GM12878 (cell line): ENCODE results near the gene CASK. TPM values are rescaled to one million over a fixed set of nuclear protein-coding genes. Genes with fewer than 3 reads are reported as not detected.

ENCODE experiments used
- ATAC-seq: fragments of 200-7000 bp; cut with Tn5 transposase; 3 replicates; pipeline ENCODE4 v1.9.1; 2020; ENCODE audit warnings: mild to moderate bottlenecking, moderate library complexity
- BruUV-seq: library from RNA; stranded (reverse); fragments of 400-500 nt; replicated peaks from 2 replicates; lab custom pipeline; 2021; lab: Mats Ljungman, UMichigan
- CTCF ChIA-PET: fragments of 300-600 bp; sonication (Branson Sonifier 250); formaldehyde crosslinking; extraction: SDS; loops from one replicate; lab custom pipeline; 2021; ENCODE audit warnings: inconsistent platforms; lab: Yijun Ruan, JAX
- POLR2A ChIA-PET: fragments of 350-600 bp; formaldehyde crosslinking; extraction: SDS; loops from one replicate; lab custom pipeline; 2021; ENCODE audit warnings: inconsistent platforms; lab: Charles Lee
- RAD21 ChIA-PET: fragments of 300-600 bp; sonication (Branson Sonifier 250); formaldehyde crosslinking; loops from one replicate; lab custom pipeline; 2023; ENCODE audit warnings: antibody characterized with exemption; ENCODE audit not compliant: unreplicated experiment; lab: Charles Lee
- SMC1A ChIA-PET: fragments of 300-600 bp; sonication (Branson Sonifier 250); formaldehyde crosslinking; loops from one replicate; lab custom pipeline; 2023; ENCODE audit not compliant: unreplicated experiment, uncharacterized antibody; lab: Charles Lee
- DNase-seq: peaks from one replicate; pipeline ENCODE4 v3.0.0-alpha.2; 2011; ENCODE audit warnings: low read depth, low spot score
- FAIRE-seq: peaks from 3 replicates; lab custom pipeline; 2011; peaks lifted over from hg19 to GRCh38; lab: Jason Lieb, UNC
- H2AFZ ChIP-seq: 2 replicates; pipeline ENCODE4 v1.6.0; 2011; ENCODE audit warnings: low read depth, low read length, control low read depth; ENCODE audit not compliant: control insufficient read depth
- H3K27ac ChIP-seq: 2 replicates; pipeline ENCODE4 v1.5.1; 2011; ENCODE audit warnings: control low read depth; ENCODE audit not compliant: control insufficient read depth, insufficient read depth
- H3K27me3 ChIP-seq, 2 experiments: replicated peaks in 1 of 2; 2 replicates each; pipeline versions ENCODE4 v1.6.0 to v1.6.1; 2011; ENCODE audit warnings: low read length in 1 of 2; ENCODE audit not compliant: control insufficient read depth in 2 of 2, insufficient read depth in 2 of 2
- H3K36me3 ChIP-seq, 2 experiments: 2 replicates each; pipeline ENCODE4 v1.5.1; 2011; ENCODE audit warnings: low read length in 1 of 2; ENCODE audit not compliant: control insufficient read depth in 2 of 2, insufficient read depth in 2 of 2
- H3K4me1 ChIP-seq: 2 replicates; pipeline ENCODE4 v1.6.1; 2011; ENCODE audit warnings: mild to moderate bottlenecking, low read length, moderate library complexity, mixed read lengths; ENCODE audit not compliant: control insufficient read depth, insufficient read depth
- H3K4me2 ChIP-seq: 2 replicates; pipeline ENCODE4 v1.6.0; 2011; ENCODE audit warnings: control low read depth; ENCODE audit not compliant: control insufficient read depth, insufficient read depth
- H3K4me3 ChIP-seq: fragments of 200-600 bp; sonication (generic); 2 replicates; pipeline ENCODE4 v1.5.1; 2016
- H3K79me2 ChIP-seq: 2 replicates; pipeline ENCODE4 v1.6.0; 2011; ENCODE audit warnings: low read length; ENCODE audit not compliant: control insufficient read depth, insufficient read depth
- H3K9ac ChIP-seq: 2 replicates; pipeline ENCODE4 v1.8.0; 2011; ENCODE audit warnings: low read length, control low read depth, mixed read lengths; ENCODE audit not compliant: control insufficient read depth, insufficient read depth
- H3K9me3 ChIP-seq: replicated peaks from 3 replicates; pipeline ENCODE4 v1.5.1; 2011; ENCODE audit warnings: mild to moderate bottlenecking, low read length; ENCODE audit not compliant: control insufficient read depth, insufficient read depth
- H4K20me1 ChIP-seq: 2 replicates; pipeline ENCODE4 v1.6.0; 2011; ENCODE audit not compliant: control insufficient read depth, insufficient read depth
- ATF3 ChIP-seq: IDR thresholded peaks from 2 replicates; pipeline ENCODE4 v1.6.1; 2011; ENCODE audit warnings: low read depth, mild to moderate bottlenecking, low read length, moderate library complexity, borderline replicate concordance; ENCODE audit errors: extremely low read depth
- BACH1 ChIP-seq: fragments of 450-650 bp; IDR thresholded peaks from 2 replicates; pipeline ENCODE4 v1.6.1; 2017; ENCODE audit warnings: mild to moderate bottlenecking, borderline replicate concordance
- CBX3 ChIP-seq: fragments of 200-600 bp; sonication (generic); IDR thresholded peaks from 2 replicates; pipeline ENCODE4 v1.6.1; 2016; ENCODE audit warnings: low read depth, borderline replicate concordance
- FOXK2 ChIP-seq: fragments of 450-650 bp; IDR thresholded peaks from 2 replicates; pipeline ENCODE4 v1.6.1; 2017; ENCODE audit warnings: mild to moderate bottlenecking, moderate library complexity
- IKZF2 ChIP-seq, 2 experiments: fragments of 450-650 bp; IDR thresholded peaks; 2 replicates each; pipeline ENCODE4 v1.6.1; 2017; ENCODE audit warnings: mild to moderate bottlenecking in 2 of 2, moderate library complexity in 2 of 2
- MTA3 ChIP-seq: IDR thresholded peaks from 2 replicates; pipeline ENCODE4 v1.6.1; 2012; ENCODE audit warnings: low read length, inconsistent platforms, borderline replicate concordance
- PKNOX1 ChIP-seq: fragments of 450-650 bp; IDR thresholded peaks from 2 replicates; pipeline ENCODE4 v1.6.1; 2016; ENCODE audit warnings: mild to moderate bottlenecking
- RELB ChIP-seq: fragments of 450-650 bp; IDR thresholded peaks from 2 replicates; pipeline ENCODE4 v1.6.1; 2017; ENCODE audit warnings: low read depth, mild to moderate bottlenecking, moderate library complexity
- STAT3 ChIP-seq: IDR thresholded peaks from 2 replicates; pipeline ENCODE4 v1.6.1; 2011; ENCODE audit warnings: low read depth, low read length, improper control_type of control experiment
- TCF3 ChIP-seq: IDR thresholded peaks from 2 replicates; pipeline ENCODE4 v1.6.1; 2012; ENCODE audit warnings: low read depth, mild to moderate bottlenecking, low read length, borderline replicate concordance; ENCODE audit not compliant: insufficient read depth
- ZNF24 ChIP-seq: fragments of 450-650 bp; IDR thresholded peaks from 2 replicates; pipeline ENCODE4 v1.6.1; 2017; ENCODE audit warnings: antibody characterized with exemption, mild to moderate bottlenecking
- ZNF592 ChIP-seq: fragments of 450-650 bp; IDR thresholded peaks from 2 replicates; pipeline ENCODE4 v1.6.1; 2017; ENCODE audit warnings: mild to moderate bottlenecking, moderate library complexity
- WGBS: methylation state at CpG from one replicate; pipeline ENCODE4 v1.1.6; 2016; ENCODE audit warnings: low lambda C conversion rate; ENCODE audit not compliant: insufficient replicate concordance, insufficient coverage; ENCODE audit errors: missing lambda C conversion rate; 5-methylcytosine and 5-hydroxymethylcytosine counted together
- in situ Hi-C: fragments of 300-500 bp; cut with MboI; formaldehyde crosslinking; loops from 9 replicates; pipeline ENCODE4 v1.14.3; 2018; ENCODE audit warnings: mixed read lengths
- intact Hi-C: fragments of 100-400 bp; cut with micrococcal nuclease; formaldehyde crosslinking; loops from one replicate; pipeline ENCODE4 v1.14.2; 2022; ENCODE audit not compliant: unreplicated experiment
- polyA plus RNA-seq, 11 experiments: library from polyadenylated mRNA; depleted of rRNA in 4 of 11; unstranded in 6 of 11; stranded (reverse) in 5 of 11; fragments of >200 nt; fragmentation: Nextera tagmentation in 4 of 11; fragmentation: Illumina TruSeq in 1 of 11; extraction: Ambion mirVana in 4 of 11; extraction: Trizol in 1 of 11; gene quantifications; 1 replicate in 1 of 11; 2 replicates in 10 of 11; pipeline versions ENCODE4 v1.2.1 to v1.2.3, GENCODE V29; 2011 to 2016; ENCODE audit warnings: inconsistent platforms in 2 of 11, missing spikeins in 2 of 11, low read depth in 1 of 11
- total RNA-seq, 4 experiments: library from RNA; depleted of rRNA in 3 of 4; stranded (reverse); fragments of >200 nt in 3 of 4; fragmentation: Illumina TruSeq in 1 of 4; extraction: Trizol in 1 of 4; gene quantifications; 2 replicates each; pipeline versions ENCODE4 v1.2.1 to v1.2.3, GENCODE V29; 2013 to 2021
- TF ChIP-seq, protein P1 (sequence below): IDR thresholded peaks from 2 replicates; pipeline ENCODE4 v1.6.1; 2012; ENCODE audit warnings: mild to moderate bottlenecking, low read depth, low read length

Gene CASK
- total and polyA plus RNA-seq, 10 of the 15 experiments (the other 5 are each of a cell fraction or from before 2014, with no cell fraction given) = 0.60 to 45.9 (median 4.8) TPM

DNA sequence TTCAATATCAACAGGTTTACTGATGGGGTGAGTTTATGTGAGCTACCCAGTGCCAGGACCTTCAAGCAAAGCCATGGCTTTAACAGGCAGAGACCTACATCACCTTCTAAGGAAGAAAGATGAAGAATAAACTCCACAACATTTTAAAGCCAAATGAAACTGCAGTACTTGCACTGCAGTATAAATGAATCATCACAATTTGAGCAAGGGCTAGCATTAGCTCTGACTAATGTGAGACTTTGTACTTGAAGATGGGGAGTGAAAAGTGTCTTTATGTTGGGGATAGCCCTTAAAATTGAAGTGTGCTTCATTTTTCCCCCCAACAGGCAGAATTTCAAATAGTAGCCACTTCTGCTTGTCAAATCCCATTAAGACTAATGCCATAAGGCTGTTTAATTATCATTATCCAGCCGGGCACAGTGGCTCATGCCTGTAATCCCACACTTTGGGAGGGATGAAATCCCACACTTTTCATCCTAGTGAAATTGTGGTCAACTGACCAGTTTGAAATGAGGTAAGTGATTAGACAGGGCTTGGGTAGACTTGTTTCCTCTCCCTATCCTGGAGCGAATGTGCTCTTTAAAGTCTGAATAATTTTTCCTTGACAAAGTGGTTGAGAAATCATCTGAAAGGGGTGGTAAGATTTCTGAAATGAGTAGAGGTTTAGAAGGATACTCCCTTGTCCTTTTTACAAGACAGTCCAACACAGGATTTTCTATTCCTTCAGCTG, 261.8 kb downstream of the CASK start:
- Histone ChIP-seq H3K4me1 (0 out of 2 replicates have a peak, but pooled peaks cover 4% of the 10 kb centered on the region), H3K36me3 (no peaks in the 10 kb centered on the region; a peak in 1 of 4 replicates), H3K9me3 (no peaks in the 10 kb centered on the region), H4K20me1 (no peaks in the 10 kb centered on the region), H3K4me2 (no peak overlapping the region), H3K27me3 (no peaks in the 10 kb centered on the region), H3K4me3 (no peak overlapping the region), H3K79me2 (no peaks in the 10 kb centered on the region), H3K27ac (no peak overlapping the region), H3K9ac (no peak overlapping the region), H2AFZ (no peak overlapping the region)
- ATAC-seq = no peak
- DNase-seq = no peak
- intact Hi-C loops = no loop called here
- in situ Hi-C loops = no loop called here
- no TSS peak for BruUV-seq
- ChIA-PET SMC1A (no interaction called here), POLR2A (no interaction called here), CTCF (no interaction called here), RAD21 (no interaction called here)
- no peak for FAIRE-seq
- 60% methylated on average over 2 of the region's 2 CpGs for WGBS
- TF ChIP-seq CBX3 (no peak), ATF3 (no peak), RELB (no peak), MTA3 (no peak), TCF3 (no peak), IKZF2 (IDR thresholded peaks at IDR 0.05) (no peak), STAT3 (no peak), BACH1 (no peak), ZNF592 (no peak), FOXK2 (no peak), ZNF24 (no peak), PKNOX1 (no peak)
- TF ChIP-seq, protein P1, sequence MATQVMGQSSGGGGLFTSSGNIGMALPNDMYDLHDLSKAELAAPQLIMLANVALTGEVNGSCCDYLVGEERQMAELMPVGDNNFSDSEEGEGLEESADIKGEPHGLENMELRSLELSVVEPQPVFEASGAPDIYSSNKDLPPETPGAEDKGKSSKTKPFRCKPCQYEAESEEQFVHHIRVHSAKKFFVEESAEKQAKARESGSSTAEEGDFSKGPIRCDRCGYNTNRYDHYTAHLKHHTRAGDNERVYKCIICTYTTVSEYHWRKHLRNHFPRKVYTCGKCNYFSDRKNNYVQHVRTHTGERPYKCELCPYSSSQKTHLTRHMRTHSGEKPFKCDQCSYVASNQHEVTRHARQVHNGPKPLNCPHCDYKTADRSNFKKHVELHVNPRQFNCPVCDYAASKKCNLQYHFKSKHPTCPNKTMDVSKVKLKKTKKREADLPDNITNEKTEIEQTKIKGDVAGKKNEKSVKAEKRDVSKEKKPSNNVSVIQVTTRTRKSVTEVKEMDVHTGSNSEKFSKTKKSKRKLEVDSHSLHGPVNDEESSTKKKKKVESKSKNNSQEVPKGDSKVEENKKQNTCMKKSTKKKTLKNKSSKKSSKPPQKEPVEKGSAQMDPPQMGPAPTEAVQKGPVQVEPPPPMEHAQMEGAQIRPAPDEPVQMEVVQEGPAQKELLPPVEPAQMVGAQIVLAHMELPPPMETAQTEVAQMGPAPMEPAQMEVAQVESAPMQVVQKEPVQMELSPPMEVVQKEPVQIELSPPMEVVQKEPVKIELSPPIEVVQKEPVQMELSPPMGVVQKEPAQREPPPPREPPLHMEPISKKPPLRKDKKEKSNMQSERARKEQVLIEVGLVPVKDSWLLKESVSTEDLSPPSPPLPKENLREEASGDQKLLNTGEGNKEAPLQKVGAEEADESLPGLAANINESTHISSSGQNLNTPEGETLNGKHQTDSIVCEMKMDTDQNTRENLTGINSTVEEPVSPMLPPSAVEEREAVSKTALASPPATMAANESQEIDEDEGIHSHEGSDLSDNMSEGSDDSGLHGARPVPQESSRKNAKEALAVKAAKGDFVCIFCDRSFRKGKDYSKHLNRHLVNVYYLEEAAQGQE = no peak
